Hepatocyte (in vitro differentiated cells): ENCODE results near the gene IL2RA. TPM values are rescaled to one million over a fixed set of nuclear protein-coding genes. Genes with fewer than 3 reads are reported as not detected.

ENCODE experiments used
- DNase-seq: peaks from one replicate; pipeline ENCODE4 v3.0.0-alpha.2; 2016; ENCODE audit warnings: low spot score
- H2AFZ ChIP-seq: fragments of 200-600 bp; sonication (generic); 2 replicates; pipeline ENCODE4 v1.6.0; 2016; ENCODE audit warnings: antibody characterized with exemption, mild to moderate bottlenecking
- H3K27ac ChIP-seq: fragments of 200-600 bp; sonication (generic); 2 replicates; pipeline ENCODE4 v1.5.1; 2016; ENCODE audit warnings: mild to moderate bottlenecking
- H3K27me3 ChIP-seq: fragments of 200-600 bp; sonication (generic); 2 replicates; pipeline ENCODE4 v1.6.1; 2016
- H3K36me3 ChIP-seq: fragments of 200-600 bp; sonication (generic); replicated peaks from 2 replicates; pipeline ENCODE4 v1.5.1; 2016; ENCODE audit warnings: low read depth; ENCODE audit not compliant: insufficient read depth
- H3K4me1 ChIP-seq: fragments of 200-600 bp; sonication (generic); 2 replicates; pipeline ENCODE4 v1.5.1; 2016; ENCODE audit warnings: mild to moderate bottlenecking, moderate library complexity; ENCODE audit not compliant: insufficient read depth
- H3K4me2 ChIP-seq: fragments of 200-600 bp; sonication (generic); 2 replicates; pipeline ENCODE4 v1.6.0; 2016
- H3K4me3 ChIP-seq: fragments of 200-600 bp; sonication (generic); 2 replicates; pipeline ENCODE4 v1.5.1; 2016; ENCODE audit warnings: mild to moderate bottlenecking
- H3K79me2 ChIP-seq: fragments of 200-600 bp; sonication (generic); 2 replicates; pipeline ENCODE4 v1.6.0; 2017; ENCODE audit warnings: mild to moderate bottlenecking
- H3K9me2 ChIP-seq: fragments of 200-600 bp; sonication (generic); replicated peaks from 2 replicates; pipeline ENCODE4 v1.6.0; 2017; ENCODE audit warnings: mild to moderate bottlenecking; ENCODE audit not compliant: insufficient read depth
- H3K9me3 ChIP-seq: fragments of 200-600 bp; sonication (generic); 2 replicates; pipeline ENCODE4 v1.5.1; 2016; ENCODE audit warnings: low read depth, mild to moderate bottlenecking
- H4K20me1 ChIP-seq: fragments of 200-600 bp; sonication (generic); 2 replicates; pipeline ENCODE4 v1.6.0; 2016; ENCODE audit warnings: mild to moderate bottlenecking; ENCODE audit not compliant: insufficient read depth, poor library complexity, severe bottlenecking
- EZH2 ChIP-seq: fragments of 200-600 bp; sonication (generic); IDR thresholded peaks from 2 replicates; pipeline ENCODE4 v1.6.1; 2016; ENCODE audit warnings: antibody characterized with exemption, mild to moderate bottlenecking, borderline replicate concordance
- EZH2phosphoT487 ChIP-seq: fragments of 200-600 bp; sonication (generic); IDR thresholded peaks from one replicate; pipeline ENCODE4 v1.6.1; 2018; ENCODE audit warnings: antibody characterized with exemption, mild to moderate bottlenecking, low read depth, moderate library complexity; ENCODE audit not compliant: unreplicated experiment, severe bottlenecking
- WGBS: methylation state at CpG from one replicate; pipeline ENCODE4 v1.1.6; 2016; ENCODE audit warnings: low lambda C conversion rate; ENCODE audit errors: missing lambda C conversion rate; 5-methylcytosine and 5-hydroxymethylcytosine counted together
- polyA plus RNA-seq: library from polyadenylated mRNA; unstranded; fragments of >200 nt; fragmentation: Nextera tagmentation; extraction: Ambion mirVana; gene quantifications from 2 replicates; pipeline ENCODE4 v1.2.1, GENCODE V29; 2016
- total RNA-seq: library from RNA; depleted of rRNA; stranded (reverse); fragments of >200 nt; gene quantifications from 2 replicates; pipeline ENCODE4 v1.2.3, GENCODE V29; 2014
- TF ChIP-seq, protein P1 (sequence below): fragments of 200-600 bp; sonication (generic); IDR thresholded peaks from 2 replicates; pipeline ENCODE4 v1.5.1; 2016; ENCODE audit warnings: antibody characterized with exemption, mild to moderate bottlenecking; ENCODE audit not compliant: poor library complexity

IL2RA gene
- total and polyA plus RNA-seq, 2 experiments from 2014 or later: not detected

GRCh38 chr10:5983774-5984173 is 78.4 kb downstream of the IL2RA start:
- Histone ChIP-seq H3K4me1 (no peaks in the 10 kb centered on the region), H3K9me3 (no peaks in the 10 kb centered on the region), H3K9me2 (no peaks in the 10 kb centered on the region), H3K27ac (no peak overlapping the region), H3K36me3 (no peaks in the 10 kb centered on the region), H2AFZ (no peak overlapping the region), H3K27me3 (peaks cover 12% of the 10 kb centered on the region), H4K20me1 (no peaks in the 10 kb centered on the region), H3K4me3 (no peak overlapping the region), H3K4me2 (no peak overlapping the region), H3K79me2 (no peaks in the 10 kb centered on the region)
- no peak for DNase-seq
- 86% methylated on average over 9 of the region's 9 CpGs for WGBS
- TF ChIP-seq, protein P1, sequence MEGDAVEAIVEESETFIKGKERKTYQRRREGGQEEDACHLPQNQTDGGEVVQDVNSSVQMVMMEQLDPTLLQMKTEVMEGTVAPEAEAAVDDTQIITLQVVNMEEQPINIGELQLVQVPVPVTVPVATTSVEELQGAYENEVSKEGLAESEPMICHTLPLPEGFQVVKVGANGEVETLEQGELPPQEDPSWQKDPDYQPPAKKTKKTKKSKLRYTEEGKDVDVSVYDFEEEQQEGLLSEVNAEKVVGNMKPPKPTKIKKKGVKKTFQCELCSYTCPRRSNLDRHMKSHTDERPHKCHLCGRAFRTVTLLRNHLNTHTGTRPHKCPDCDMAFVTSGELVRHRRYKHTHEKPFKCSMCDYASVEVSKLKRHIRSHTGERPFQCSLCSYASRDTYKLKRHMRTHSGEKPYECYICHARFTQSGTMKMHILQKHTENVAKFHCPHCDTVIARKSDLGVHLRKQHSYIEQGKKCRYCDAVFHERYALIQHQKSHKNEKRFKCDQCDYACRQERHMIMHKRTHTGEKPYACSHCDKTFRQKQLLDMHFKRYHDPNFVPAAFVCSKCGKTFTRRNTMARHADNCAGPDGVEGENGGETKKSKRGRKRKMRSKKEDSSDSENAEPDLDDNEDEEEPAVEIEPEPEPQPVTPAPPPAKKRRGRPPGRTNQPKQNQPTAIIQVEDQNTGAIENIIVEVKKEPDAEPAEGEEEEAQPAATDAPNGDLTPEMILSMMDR: no peak
- TF ChIP-seq EZH2: no peak
- TF ChIP-seq EZH2phosphoT487: no peak

- H3K27ac ChIP-seq: no peak overlapping the region
- WGBS: 94% methylated on average over 9 of the region's 9 CpGs
- no peak overlapping the region for H3K4me3 ChIP-seq
These were observed 80.6 kb downstream of the IL2RA start for GRCh38 chr10:5981529-5981928.

DNA sequence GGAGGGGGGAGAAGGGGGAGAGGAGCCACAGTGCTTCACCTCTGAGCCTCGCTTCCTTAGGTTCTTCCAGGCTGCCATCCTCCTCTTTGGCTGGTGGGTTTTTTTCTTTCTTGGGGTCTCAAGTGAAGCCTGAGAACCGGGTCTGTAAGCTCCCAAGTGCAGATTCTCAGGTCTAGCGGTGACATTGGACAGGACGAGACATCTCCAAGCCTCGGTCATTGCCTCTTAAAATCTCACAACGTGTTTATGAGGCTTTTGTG is 84.0 kb downstream of the IL2RA start:
- Histone ChIP-seq H3K9me2 (no peaks in the 10 kb centered on the region), H2AFZ (peak overlapping the region; percentile 81), H3K79me2 (no peaks in the 10 kb centered on the region), H3K4me1 (no peaks in the 10 kb centered on the region), H3K4me2 (peak overlapping the region; percentile 99), H3K9me3 (no peaks in the 10 kb centered on the region), H3K27ac (no peak overlapping the region), H3K4me3 (peak overlapping the region; percentile 97), H3K27me3 (peaks cover 35% of the 10 kb centered on the region), H3K36me3 (no peaks in the 10 kb centered on the region), H4K20me1 (no peaks in the 10 kb centered on the region)
- TF ChIP-seq, protein P1: no peak
- TF ChIP-seq EZH2phosphoT487: no peak
- TF ChIP-seq EZH2: no peak
- DNase-seq: no peak
- 16% methylated on average over 6 of the region's 6 CpGs for WGBS

More at GRCh38 chr10:5981529-5981928, 80.6 kb downstream of the IL2RA start:
- no peaks in the 10 kb centered on the region for H4K20me1 ChIP-seq
- H3K9me3 ChIP-seq: no peaks in the 10 kb centered on the region
- H3K4me2 ChIP-seq: no peak overlapping the region
- TF ChIP-seq EZH2 (no peak), EZH2phosphoT487 (no peak)
- TF ChIP-seq, protein P1: no peak
- no peaks in the 10 kb centered on the region for H3K79me2 ChIP-seq
- H3K4me1 ChIP-seq: no peaks in the 10 kb centered on the region
- H3K27me3 ChIP-seq: peaks cover 20% of the 10 kb centered on the region
- DNase-seq: no peak
- no peaks in the 10 kb centered on the region for H3K36me3 ChIP-seq
- H3K9me2 ChIP-seq: no peaks in the 10 kb centered on the region
- H2AFZ ChIP-seq: no peak overlapping the region
